ENCODE data around the gene MAMDC4. TPM values are rescaled to one million over a fixed set of nuclear protein-coding genes. Genes with fewer than 3 reads are reported as not detected.
A peak's percentile ranks its signal among the peaks of the same experiment; 100 is the strongest.

Gene MAMDC4
- total and polyA plus RNA-seq, 2 of the 13 experiments (the other 11 are each of a cell fraction or from before 2014, with no cell fraction given) = 6.0 to 6.8 TPM

- TF ChIP-seq, protein P1, sequence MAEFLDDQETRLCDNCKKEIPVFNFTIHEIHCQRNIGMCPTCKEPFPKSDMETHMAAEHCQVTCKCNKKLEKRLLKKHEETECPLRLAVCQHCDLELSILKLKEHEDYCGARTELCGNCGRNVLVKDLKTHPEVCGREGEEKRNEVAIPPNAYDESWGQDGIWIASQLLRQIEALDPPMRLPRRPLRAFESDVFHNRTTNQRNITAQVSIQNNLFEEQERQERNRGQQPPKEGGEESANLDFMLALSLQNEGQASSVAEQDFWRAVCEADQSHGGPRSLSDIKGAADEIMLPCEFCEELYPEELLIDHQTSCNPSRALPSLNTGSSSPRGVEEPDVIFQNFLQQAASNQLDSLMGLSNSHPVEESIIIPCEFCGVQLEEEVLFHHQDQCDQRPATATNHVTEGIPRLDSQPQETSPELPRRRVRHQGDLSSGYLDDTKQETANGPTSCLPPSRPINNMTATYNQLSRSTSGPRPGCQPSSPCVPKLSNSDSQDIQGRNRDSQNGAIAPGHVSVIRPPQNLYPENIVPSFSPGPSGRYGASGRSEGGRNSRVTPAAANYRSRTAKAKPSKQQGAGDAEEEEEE (CRISPR knock-in tag; IDR thresholded peaks at IDR 0.05; ENCODE audit: borderline replicate concordance) = no peak
- TF ChIP-seq NFYC (CRISPR knock-in tag; IDR thresholded peaks at IDR 0.05) (peak; percentile 48), ZNF670 (CRISPR knock-in tag; IDR thresholded peaks at IDR 0.05; ENCODE audit: borderline replicate concordance) (no peak), ZNF704 (CRISPR knock-in tag; IDR thresholded peaks at IDR 0.05; ENCODE audit: borderline replicate concordance) (peak; percentile 84), ZBTB37 (CRISPR knock-in tag; IDR thresholded peaks at IDR 0.05) (no peak), THAP9 (CRISPR knock-in tag; IDR thresholded peaks at IDR 0.05; ENCODE audit: borderline replicate concordance) (peak; percentile 83), ZNF251 (CRISPR knock-in tag; IDR thresholded peaks at IDR 0.05) (no peak), CBFB (CRISPR knock-in tag; IDR thresholded peaks at IDR 0.05) (peak; percentile 71; the same call in 1 of the 2 replicates), ZNF451 (CRISPR knock-in tag; IDR thresholded peaks at IDR 0.05) (peak; percentile 89; the same call in 1 of the 2 replicates), ZNF543 (CRISPR knock-in tag; IDR thresholded peaks at IDR 0.05) (peak; percentile 51; the same call in 1 of the 2 replicates), ELF4 (CRISPR knock-in tag; IDR thresholded peaks at IDR 0.05; ENCODE audit: borderline replicate concordance) (no peak), HDAC6 (IDR thresholded peaks at IDR 0.05; ENCODE audit: low read depth, low read length) (no peak), TBX2 (CRISPR knock-in tag; IDR thresholded peaks at IDR 0.05; ENCODE audit: borderline replicate concordance) (peak; percentile 57), ZNF3 (CRISPR knock-in tag; IDR thresholded peaks at IDR 0.05) (no peak)
- TF ChIP-seq, protein P2, sequence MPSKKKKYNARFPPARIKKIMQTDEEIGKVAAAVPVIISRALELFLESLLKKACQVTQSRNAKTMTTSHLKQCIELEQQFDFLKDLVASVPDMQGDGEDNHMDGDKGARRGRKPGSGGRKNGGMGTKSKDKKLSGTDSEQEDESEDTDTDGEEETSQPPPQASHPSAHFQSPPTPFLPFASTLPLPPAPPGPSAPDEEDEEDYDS (CRISPR knock-in tag; IDR thresholded peaks at IDR 0.05) = peak; percentile 45; the same call in 1 of the 2 replicates
- TF ChIP-seq, protein P3, sequence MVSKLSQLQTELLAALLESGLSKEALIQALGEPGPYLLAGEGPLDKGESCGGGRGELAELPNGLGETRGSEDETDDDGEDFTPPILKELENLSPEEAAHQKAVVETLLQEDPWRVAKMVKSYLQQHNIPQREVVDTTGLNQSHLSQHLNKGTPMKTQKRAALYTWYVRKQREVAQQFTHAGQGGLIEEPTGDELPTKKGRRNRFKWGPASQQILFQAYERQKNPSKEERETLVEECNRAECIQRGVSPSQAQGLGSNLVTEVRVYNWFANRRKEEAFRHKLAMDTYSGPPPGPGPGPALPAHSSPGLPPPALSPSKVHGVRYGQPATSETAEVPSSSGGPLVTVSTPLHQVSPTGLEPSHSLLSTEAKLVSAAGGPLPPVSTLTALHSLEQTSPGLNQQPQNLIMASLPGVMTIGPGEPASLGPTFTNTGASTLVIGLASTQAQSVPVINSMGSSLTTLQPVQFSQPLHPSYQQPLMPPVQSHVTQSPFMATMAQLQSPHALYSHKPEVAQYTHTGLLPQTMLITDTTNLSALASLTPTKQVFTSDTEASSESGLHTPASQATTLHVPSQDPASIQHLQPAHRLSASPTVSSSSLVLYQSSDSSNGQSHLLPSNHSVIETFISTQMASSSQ (IDR thresholded peaks at IDR 0.05; ENCODE audit: low read depth) = no peak
- TF ChIP-seq, protein P3 (CRISPR knock-in tag; IDR thresholded peaks at IDR 0.05; ENCODE audit: borderline replicate concordance) = peak; percentile 34; the same call in 1 of the 2 replicates
These were observed 4.2 kb upstream of the MAMDC4 start (continued) for GRCh38 chr9:136847826-136848392.
